Fibroblast of lung (primary cell): ENCODE measurements around the gene SMTN.

ENCODE experiments used
- EZH2 ChIP-seq: IDR thresholded peaks from 2 replicates; pipeline ENCODE4 v1.5.1; 2012; ENCODE audit warnings: low read length, control low read depth, mild to moderate bottlenecking; ENCODE audit errors: missing control alignments
- TF ChIP-seq, protein P1 (sequence below), 2 donors: IDR thresholded peaks in 1 of 2; conservative IDR thresholded peaks in 1 of 2; 1 replicate in 1 of 2; 2 replicates in 1 of 2; pipeline ENCODE4 v1.5.1; 2011 to 2012; ENCODE audit warnings: low read length in 2 of 2, control low read depth in 1 of 2, inconsistent platforms in 1 of 2, low read depth in 1 of 2, mild to moderate bottlenecking in 1 of 2

DNA sequence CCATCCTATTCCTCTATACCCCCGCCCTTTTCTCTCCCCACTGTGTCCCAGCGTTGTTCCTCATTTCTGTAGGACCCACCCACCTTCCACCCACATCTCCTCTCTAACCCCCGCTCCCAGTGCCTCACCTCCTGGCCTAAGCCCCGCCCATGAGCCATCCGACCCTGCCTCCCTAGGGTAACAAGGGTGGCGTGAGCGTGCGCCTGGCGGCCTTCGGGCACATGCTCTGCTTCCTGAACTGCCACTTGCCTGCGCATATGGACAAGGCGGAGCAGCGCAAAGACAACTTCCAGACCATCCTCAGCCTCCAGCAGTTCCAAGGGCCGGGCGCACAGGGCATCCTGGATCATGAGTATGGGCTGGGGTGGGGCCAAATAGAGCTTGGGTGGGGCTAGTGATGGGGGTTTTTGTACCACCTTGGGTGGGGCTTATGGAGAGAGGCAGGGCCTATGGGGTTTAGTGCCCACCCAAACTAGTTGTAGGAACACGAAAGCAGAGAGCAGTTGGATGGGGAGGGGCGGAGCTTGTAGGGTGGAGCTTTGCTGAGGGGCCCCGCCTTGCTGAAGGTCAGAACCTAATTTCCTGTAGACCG is 46.2 kb downstream of the SMTN start:
- TF ChIP-seq, protein P1, sequence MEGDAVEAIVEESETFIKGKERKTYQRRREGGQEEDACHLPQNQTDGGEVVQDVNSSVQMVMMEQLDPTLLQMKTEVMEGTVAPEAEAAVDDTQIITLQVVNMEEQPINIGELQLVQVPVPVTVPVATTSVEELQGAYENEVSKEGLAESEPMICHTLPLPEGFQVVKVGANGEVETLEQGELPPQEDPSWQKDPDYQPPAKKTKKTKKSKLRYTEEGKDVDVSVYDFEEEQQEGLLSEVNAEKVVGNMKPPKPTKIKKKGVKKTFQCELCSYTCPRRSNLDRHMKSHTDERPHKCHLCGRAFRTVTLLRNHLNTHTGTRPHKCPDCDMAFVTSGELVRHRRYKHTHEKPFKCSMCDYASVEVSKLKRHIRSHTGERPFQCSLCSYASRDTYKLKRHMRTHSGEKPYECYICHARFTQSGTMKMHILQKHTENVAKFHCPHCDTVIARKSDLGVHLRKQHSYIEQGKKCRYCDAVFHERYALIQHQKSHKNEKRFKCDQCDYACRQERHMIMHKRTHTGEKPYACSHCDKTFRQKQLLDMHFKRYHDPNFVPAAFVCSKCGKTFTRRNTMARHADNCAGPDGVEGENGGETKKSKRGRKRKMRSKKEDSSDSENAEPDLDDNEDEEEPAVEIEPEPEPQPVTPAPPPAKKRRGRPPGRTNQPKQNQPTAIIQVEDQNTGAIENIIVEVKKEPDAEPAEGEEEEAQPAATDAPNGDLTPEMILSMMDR (conservative IDR thresholded peaks at IDR 0.05 in 1 of 2, IDR thresholded peaks at IDR 0.05 in 1 of 2; ENCODE audit: low read depth in 1 of 2, low read length in 2 of 2): no peak
- no peak for TF ChIP-seq EZH2
